Activated CD4-positive, alpha-beta T cell treated with anti-CD3 and anti-CD28 coated beads, Interleukin-2, amount 50 U/mL, for 48 hours (primary cell): ENCODE results near the gene ARHGAP15.

Experiments used
- DNase-seq, 2 experiments: peaks; one replicate each; pipeline ENCODE4 v3.0.0-alpha.2; 2020

Gene ARHGAP15

DNA sequence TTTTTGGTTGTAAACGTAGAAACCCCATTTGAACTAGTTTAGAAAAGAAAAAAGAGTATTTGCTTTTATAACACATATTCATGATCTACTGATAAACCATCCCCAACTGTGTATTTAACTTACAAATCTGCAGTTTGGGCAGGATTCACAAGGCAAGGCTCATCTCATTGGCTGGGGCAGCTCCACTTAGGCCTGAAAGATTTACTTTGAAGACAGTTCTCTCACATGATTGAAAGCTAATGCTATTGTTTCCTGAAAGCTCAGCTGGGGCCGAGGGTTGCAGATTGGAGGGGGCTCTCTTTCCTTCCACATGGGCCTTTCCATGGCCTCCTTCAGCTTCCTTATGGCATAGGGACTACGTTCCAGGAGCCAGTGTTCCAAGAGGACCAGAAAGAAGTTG lies 47.4 kb downstream of the ARHGAP15 start:
- DNase-seq, result no peak

- DNase-seq, result no peak
These were observed 48.0 kb downstream of the ARHGAP15 start for GRCh38 chr2:143177096-143177786.

DNA sequence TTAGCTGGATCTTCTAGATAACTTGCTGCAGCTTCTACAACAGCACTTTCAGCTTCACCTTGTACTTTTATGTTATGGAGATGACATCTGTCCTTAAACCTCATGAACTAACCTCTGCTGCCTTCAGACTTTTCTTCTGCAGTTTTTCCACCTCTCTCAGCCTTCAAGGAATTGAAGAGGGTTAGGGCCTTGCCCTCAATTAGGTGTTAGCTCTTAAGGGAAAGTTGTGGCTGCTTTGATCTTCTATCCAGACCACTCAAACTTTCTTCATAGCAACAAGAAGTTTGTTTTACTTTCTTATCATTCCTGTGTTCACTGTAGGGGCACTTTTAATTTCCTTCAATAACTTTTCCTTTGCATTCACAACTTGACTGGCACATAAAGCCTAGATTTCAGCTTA lies 52.3 kb downstream of the ARHGAP15 start:
- DNase-seq, result no peak

- no peak for DNase-seq
These were observed 53.4 kb downstream of the ARHGAP15 start for GRCh38 chr2:143182649-143183048.

DNA sequence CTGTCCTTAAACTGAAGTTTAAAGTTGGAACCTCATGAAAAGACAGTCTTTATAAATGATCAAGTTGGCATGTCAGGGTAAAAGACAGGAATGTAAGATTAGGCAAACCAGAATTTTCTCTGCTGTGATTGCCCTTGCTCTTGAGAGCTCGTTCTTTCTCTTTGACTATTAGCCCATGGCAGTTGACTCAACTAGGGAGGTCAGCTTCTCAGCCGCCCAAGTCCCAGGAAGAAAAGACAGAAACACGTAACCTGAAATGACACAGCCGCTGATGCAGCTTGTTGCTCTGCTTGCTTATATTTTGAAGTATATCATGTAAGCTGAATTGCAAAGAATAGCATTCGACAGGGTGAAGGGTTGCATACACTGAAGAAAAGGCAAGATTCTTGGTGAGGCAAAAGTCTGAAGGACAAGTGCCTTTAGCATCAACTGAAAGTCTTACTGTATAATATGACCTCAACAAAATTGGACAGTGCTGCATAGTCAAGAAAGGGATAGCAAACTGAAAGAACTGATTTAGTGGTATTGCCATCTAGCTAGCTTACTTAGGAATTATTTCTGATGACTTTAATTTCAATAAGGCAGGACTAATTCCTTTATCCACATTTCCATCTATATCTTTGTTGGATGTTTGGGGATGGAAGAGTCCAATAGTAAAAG lies 54.7 kb downstream of the ARHGAP15 start:
- no peak for DNase-seq

DNA sequence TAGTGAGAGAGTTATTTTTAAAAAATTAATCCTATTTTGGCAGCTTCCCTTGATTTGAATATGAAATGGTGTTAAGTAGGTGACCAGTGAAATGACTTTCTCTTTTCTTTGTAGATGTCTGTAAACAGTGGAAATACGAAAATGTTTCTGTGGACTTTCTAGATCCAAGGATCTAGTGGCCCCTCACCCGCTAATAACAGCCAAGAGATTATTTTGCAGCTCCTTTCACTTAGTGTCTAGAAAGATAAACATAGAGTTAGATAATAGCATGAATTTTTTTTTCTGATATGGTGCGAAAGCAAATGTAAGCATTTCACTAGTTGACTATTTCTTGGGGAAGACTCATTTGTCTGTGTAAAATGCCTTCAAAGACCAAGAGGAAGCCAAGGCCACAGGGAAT lies 57.7 kb downstream of the ARHGAP15 start:
- DNase-seq, result no peak

DNA sequence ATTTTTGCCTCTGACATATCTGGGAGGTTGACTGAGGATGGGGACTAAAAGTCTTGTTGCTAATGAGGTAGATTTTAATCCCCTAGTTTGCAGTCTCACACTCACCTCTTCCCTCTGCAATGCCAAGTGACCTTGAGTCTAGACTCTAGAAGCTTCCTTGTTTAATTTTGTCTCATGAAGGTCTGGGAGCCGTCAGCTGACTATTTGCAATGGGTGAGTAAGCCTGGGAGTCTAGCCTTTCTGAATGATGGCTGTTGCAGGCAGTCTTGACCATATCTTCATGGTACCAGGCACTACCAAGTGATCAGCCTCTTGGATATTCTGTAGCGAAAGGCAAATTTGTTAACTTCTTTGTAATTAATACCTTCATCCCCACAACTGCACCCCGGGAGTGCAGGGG lies 61.2 kb downstream of the ARHGAP15 start:
- no peak for DNase-seq

GRCh38 chr2:143192106-143192505 lies 62.9 kb downstream of the ARHGAP15 start:
- no peak for DNase-seq

DNA sequence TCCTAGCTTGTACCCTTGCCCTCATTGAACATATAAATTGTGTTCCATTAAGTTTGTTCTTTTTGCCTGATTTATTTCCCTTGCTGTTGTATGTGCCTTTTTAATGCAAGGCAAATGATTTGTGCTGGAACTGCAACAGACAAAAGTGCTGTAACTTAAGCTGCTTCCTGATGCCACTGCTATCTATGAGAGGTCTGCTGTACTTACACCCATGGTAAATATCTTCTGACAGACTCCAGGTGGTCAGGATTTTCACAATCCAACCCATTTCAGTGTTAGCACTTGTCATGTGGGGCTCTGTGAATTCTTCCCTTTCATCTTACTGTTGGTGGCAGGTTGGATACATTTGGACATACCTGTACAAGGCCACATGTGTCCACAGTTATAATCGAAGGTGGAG lies 63.5 kb downstream of the ARHGAP15 start:
- DNase-seq, result no peak

- DNase-seq, result no peak
These were observed 63.9 kb downstream of the ARHGAP15 start for GRCh38 chr2:143193121-143193520.

DNA sequence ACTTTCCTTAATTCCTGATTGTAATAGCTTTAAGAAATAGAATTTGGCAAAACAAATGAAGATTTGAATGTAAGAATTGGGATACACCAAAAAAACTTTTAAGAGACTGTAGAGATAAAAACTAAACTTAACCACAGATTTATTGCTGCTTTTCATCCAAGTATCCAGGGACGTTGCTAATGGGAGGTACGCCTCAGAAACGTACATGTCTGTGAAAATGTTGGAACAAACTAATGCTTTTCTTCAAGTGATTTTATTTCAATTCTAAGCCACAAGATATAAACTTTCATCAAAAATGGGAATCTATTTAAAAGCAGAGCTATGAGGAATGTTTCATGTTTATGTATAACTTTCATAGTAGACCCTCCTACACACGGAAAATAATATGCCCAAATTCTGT lies 66.3 kb downstream of the ARHGAP15 start:
- DNase-seq, result no peak

DNA sequence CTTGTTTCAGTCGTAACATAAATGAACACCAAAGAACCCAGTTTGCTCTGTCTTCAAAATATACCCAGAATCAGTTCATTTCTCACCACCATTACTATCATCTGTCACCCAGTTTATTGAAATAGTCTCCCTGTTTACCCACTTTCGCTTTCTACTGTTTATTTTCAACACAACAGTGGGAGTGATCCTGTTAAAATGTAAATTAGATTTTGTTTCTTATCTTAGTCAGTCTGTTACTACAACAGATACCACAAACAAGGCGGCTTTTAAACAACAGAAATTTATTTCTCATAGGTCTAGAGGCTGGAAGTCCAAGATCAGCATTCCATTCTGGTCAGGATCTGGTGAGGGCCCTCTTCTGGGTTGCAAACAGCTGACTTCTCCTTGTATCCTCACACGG lies 74.8 kb downstream of the ARHGAP15 start:
- DNase-seq, result no peak

DNA sequence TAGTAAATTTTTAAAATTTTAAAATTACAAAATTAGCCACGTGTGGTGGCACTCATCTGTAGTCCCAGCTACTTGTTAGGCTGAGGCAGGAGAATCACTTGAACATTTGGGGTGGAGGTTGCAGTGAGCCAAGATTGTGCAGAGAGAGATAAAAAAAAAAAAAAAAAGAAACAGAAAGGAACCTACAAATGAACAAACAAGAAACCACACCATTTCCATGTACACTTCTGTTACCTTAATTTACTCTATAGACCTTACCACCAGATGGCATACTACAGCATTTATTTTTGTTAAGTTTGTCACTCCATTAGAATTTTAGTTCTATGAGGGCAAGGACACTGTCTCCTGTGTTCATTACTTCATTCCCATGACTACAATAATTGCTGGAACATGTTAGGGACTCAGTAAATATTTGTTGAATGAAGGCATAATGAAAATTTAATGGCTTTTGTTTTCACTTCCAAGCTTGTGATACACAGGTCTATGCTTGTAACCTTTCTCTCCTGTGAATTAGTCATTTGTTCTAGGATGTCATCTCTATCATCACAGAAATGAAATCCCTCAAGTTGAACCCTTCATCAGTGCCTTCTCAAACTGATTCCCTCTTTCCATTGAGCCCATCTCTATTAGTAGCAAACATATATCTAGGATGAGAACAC lies 76.0 kb downstream of the ARHGAP15 start:
- no peak for DNase-seq

GRCh38 chr2:143209570-143210445 lies 80.6 kb downstream of the ARHGAP15 start:
- DNase-seq, result no peak

DNA sequence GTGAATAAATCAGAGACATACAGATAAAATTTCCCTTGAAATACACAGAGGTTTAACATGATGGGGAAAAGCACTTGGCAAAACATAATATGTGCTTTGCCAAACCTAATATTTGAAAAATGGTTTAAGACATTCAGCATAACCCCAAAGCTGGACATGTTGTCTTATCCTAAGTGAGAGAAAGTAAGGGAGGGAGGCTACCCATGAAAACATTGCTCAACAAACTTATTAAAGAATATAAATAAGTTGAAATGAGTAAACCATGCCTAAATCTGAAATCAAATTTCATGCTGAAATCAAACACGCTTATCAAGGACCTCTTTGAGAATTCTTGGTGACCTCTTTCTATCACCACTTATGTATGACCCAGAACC lies 81.2 kb downstream of the ARHGAP15 start:
- no peak for DNase-seq

DNA sequence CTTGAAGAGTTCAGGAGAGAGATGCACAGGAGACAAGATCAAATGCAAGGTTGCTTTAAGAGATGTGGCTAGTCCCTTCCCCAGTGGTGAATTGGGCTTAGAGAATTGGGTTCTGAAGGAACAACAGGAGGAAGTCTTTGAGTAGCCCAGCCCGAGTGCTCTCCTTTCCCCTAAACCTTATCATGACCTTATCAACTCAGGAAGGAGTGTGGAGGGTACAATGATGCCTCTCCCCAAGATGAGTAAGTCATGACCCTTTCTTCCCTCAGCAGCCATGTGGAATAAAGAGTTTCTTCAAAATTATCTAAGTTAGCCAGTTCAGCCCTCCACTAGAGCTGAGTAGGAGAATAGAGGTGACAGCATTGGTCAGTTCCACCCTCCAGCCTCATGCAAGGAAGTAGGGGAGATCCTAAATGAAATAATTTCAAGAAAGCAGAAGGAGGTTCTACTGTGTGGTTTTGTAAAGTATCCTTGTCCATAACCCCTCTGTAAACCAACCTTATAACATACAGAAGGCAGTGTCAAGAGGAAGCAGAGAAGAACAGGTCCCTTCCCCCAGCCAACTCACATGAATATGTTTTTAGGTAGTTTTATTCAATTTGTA lies 88.4 kb downstream of the ARHGAP15 start:
- DNase-seq, result no peak

GRCh38 chr2:143218621-143219020 lies 89.4 kb downstream of the ARHGAP15 start:
- DNase-seq, result no peak

DNA sequence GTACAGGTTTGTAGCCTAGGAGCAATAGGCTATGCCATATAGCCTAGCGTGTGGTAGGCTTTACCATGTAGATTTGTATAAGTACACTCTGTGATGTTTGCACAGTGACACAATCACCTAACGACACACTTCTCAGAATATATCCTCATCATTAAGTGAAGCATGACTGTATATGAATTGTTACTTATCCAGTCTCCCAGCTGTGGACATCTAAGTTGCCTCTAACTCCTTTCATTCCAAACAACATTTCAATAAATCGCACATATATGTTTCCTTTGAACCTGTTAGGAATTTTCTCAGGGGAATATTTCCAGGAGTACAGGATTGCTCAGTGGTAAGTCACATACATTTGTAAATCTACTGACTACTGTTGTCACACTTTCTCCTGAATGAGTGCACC lies 90.0 kb downstream of the ARHGAP15 start:
- no peak for DNase-seq

DNA sequence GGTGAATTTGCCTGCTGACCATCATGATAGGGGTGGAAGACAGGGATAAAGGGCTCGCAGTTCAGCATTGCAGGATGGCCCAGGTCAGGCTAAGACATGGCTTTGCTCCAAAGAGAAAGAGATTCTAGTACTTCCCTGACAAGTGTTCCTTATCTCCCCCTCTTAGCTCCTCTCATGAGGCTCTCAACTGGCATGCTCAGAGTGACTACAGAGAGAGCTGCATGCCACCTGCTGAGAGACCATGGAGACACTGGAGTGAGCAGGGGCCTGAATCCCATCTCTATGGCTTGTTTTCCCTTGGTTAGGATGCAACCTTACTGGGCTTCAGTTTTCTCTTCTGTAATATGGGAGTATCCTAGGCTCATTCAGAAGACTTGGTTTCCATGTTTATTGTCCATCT lies 94.3 kb downstream of the ARHGAP15 start:
- DNase-seq, result no peak

GRCh38 chr2:143225931-143226330 lies 96.7 kb downstream of the ARHGAP15 start:
- no peak for DNase-seq

DNA sequence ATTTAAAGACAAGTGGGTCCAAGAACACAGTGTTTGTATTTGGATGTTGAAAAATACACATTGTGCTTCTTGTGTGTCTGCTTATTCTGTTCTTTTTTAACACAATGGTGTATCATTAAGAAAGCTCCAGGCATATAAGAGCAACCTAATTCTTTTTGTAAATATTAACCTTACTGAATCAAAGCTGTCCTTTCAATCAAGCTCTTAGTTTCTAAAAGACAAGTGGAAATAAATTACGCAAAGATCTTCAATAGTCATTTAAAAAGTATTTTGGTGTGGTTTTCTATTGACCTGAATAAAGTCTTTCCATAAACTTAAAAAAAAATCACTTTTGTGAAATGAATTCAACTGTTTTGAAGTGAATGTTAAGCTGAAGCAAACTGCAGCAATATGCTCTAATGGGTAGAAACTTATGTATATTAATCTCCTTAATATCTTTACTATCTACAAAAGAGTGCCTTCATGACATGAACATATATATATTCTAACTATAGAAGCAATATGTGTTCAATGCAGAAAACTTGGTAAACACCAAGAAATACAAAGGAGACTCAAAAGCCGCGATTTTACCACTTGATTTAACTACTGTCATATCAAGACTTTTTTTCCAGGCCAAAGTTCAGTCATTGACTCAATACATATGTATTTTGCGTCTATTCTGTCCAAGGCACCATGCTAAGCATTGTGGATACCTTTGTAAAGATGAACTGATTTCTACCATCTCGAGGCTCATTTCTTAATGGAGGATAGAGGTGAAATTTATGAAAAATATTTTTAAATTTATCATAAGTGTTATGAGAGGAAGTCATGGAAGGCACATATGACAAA lies 97.7 kb downstream of the ARHGAP15 start:
- DNase-seq, result no peak

GRCh38 chr2:143229411-143229810 lies 100.2 kb downstream of the ARHGAP15 start:
- no peak for DNase-seq
